Testis (tissue), 3 donors: ENCODE measurements around the gene MIA3. TPM values are rescaled to one million over a fixed set of nuclear protein-coding genes. Genes with fewer than 3 reads are reported as not detected.
A peak's percentile ranks its signal among the peaks of the same experiment; 100 is the strongest.

ENCODE experiments used
- DNase-seq: peaks from one replicate; pipeline ENCODE4 v3.0.0-alpha.2; 2019
- H3K27ac ChIP-seq, 2 donors: fragments of 200-600 bp; sonication (generic); one replicate each; pipeline ENCODE4 v1.5.1; 2019
- H3K27me3 ChIP-seq: fragments of 200-600 bp; sonication (generic); one replicate; pipeline ENCODE4 v1.5.1; 2019
- H3K36me3 ChIP-seq: fragments of 200-600 bp; sonication (generic); one replicate; pipeline ENCODE4 v1.5.1; 2017; ENCODE audit warnings: low read depth; ENCODE audit errors: missing control alignments
- H3K4me1 ChIP-seq: fragments of 200-600 bp; sonication (generic); one replicate; pipeline ENCODE4 v1.5.1; 2019
- H3K4me3 ChIP-seq, 2 donors: fragments of 200-600 bp; sonication (generic); one replicate each; pipeline ENCODE4 v1.5.1; 2017 to 2019
- H3K9me3 ChIP-seq: fragments of 200-600 bp; sonication (generic); one replicate; pipeline ENCODE4 v1.5.1; 2017
- CTCF ChIP-seq, 3 experiments: fragments of 450-650 bp in 2 of 3; fragments of 200-600 bp in 1 of 3; sonication (generic) in 1 of 3; IDR thresholded peaks; one replicate each; pipeline ENCODE4 v1.5.1; 2016 to 2019; ENCODE audit warnings: antibody characterized with exemption in 3 of 3, mild to moderate bottlenecking in 2 of 3, moderate library complexity in 1 of 3
- POLR2A ChIP-seq: fragments of 450-650 bp; IDR thresholded peaks from one replicate; pipeline ENCODE4 v1.6.1; 2017; ENCODE audit warnings: antibody characterized with exemption, mild to moderate bottlenecking, moderate library complexity
- WGBS, 2 donors: methylation state at CpG; one replicate each; pipeline ENCODE4 v1.1.5; 2018; 5-methylcytosine and 5-hydroxymethylcytosine counted together
- intact Hi-C: fragments of 100-400 bp; cut with DNase I; formaldehyde crosslinking; loops from one replicate; pipeline ENCODE4 v1.15.1; 2023; ENCODE audit warnings: low total_unique reads
- polyA plus RNA-seq: library from polyadenylated mRNA; stranded (reverse); fragments of 350-450 nt; fragmentation: Illumina TruSeq; extraction: RNeasy Lipid Tissue Mini Kit (QIAGEN cat#74804); gene quantifications from one replicate; pipeline ENCODE4 v1.2.3, GENCODE V29; 2014; ENCODE audit warnings: low read depth, low replicate concordance; ENCODE audit not compliant: insufficient read depth
- total RNA-seq, 2 donors: library from RNA; depleted of rRNA; stranded (reverse); fragments of >200 nt; gene quantifications; one replicate each; pipeline ENCODE4 v1.2.3, GENCODE V29; 2016

Gene MIA3
- total and polyA plus RNA-seq, 3 donors from 2014 or later: 77.8 to 92.1 (median 91.4) TPM

GRCh38 chr1:222634180-222635013 lies 16.5 kb downstream of the MIA3 start:
- H3K27ac ChIP-seq: no peak overlapping the region
- H3K36me3 ChIP-seq: no peaks in the 10 kb centered on the region
- DNase-seq: peak; percentile 90
- no peaks in the 10 kb centered on the region for H3K9me3 ChIP-seq
- 48 to 52% methylated on average over 7 of the region's 7 CpGs for WGBS, 2 donors
- no peaks in the 10 kb centered on the region for H3K4me1 ChIP-seq
- TF ChIP-seq POLR2A (no peak), CTCF (IDR thresholded peaks at IDR 0.05) (peak; percentile 84 to 94 (median 94))
- intact Hi-C loops: no loop called here
- no peaks in the 10 kb centered on the region for H3K27me3 ChIP-seq
- H3K4me3 ChIP-seq: no peak overlapping the region

DNA sequence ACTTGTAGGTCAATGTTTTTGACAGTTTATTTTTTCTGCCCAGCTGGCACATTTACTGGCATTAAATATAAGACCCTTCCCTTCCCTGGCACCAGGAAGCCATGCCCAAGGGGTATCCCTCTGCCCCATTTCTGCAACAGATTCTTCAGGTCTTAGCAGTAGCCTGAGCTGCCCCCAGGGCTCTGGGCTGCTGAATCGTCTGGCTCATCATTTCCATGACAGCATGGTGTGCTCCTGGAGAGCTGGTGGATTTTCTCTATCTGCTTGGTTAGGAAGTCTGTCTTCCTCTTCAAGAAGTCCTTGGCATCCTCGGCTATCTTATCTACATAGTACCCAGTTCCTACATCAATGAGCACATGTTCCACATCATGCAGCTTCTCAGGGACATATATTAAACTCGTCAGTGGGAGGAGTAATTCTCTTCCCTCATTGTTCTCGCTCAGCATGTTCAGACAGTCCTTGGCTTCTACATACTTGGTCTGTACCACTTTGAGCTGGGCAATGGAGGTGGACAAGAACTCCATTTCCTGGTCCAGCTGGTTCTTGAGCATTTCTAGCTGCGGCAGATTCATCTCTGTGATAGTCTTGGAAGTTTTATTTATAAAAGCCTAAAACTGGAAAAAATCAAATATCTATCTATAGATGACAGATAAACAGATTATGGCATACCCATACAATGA lies 23.5 kb downstream of the MIA3 start:
- H3K27ac ChIP-seq: no peak overlapping the region
- H3K9me3 ChIP-seq: no peaks in the 10 kb centered on the region
- H3K4me3 ChIP-seq: no peak overlapping the region
- no peaks in the 10 kb centered on the region for H3K36me3 ChIP-seq
- 50% methylated on average over 5 of the region's 5 CpGs for WGBS, 2 donors
- no peak for TF ChIP-seq CTCF (IDR thresholded peaks at IDR 0.05)
- no peak for TF ChIP-seq POLR2A
- DNase-seq: no peak
- H3K4me1 ChIP-seq: peaks cover 9% of the 10 kb centered on the region
- intact Hi-C loops: no loop called here
- H3K27me3 ChIP-seq: no peaks in the 10 kb centered on the region

- no peak for DNase-seq
- H3K4me1 ChIP-seq: peaks cover 9% of the 10 kb centered on the region
- H3K27me3 ChIP-seq: no peaks in the 10 kb centered on the region
- intact Hi-C loops: no loop called here
- no peak overlapping the region for H3K27ac ChIP-seq
- 72 to 75% methylated on average over 1 of the region's 1 CpG for WGBS, 2 donors
- H3K9me3 ChIP-seq: no peaks in the 10 kb centered on the region
- TF ChIP-seq CTCF (IDR thresholded peaks at IDR 0.05) (no peak), POLR2A (no peak)
- H3K4me3 ChIP-seq: no peak overlapping the region
- no peaks in the 10 kb centered on the region for H3K36me3 ChIP-seq
These were observed 24.6 kb downstream of the MIA3 start for GRCh38 chr1:222642468-222642867.

DNA sequence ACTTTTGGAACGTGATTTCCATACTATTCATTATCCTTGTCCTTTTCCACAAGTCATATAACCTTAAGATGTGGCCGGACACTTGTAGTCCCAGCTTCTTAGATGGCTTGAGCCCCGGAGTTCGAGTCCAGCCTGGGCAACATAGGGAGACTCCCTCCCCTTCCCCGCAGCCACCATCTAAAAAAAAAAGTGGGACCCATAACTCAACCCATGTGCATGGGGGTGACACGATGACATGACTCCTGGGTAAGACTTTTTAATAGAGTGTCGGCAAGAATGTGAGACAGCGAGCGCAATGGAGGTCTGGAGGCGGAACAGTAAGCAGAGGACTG lies 25.7 kb downstream of the MIA3 start:
- DNase-seq: no peak
- Histone ChIP-seq H3K27me3 (no peaks in the 10 kb centered on the region), H3K36me3 (no peaks in the 10 kb centered on the region), H3K4me1 (peaks cover 9% of the 10 kb centered on the region), H3K4me3 (peak overlapping the region; percentile 87 to 97), H3K27ac (peak overlapping the region; percentile 86 to 90), H3K9me3 (no peaks in the 10 kb centered on the region)
- intact Hi-C loops: no loop called here
- TF ChIP-seq CTCF (IDR thresholded peaks at IDR 0.05) (no peak), POLR2A (no peak)
- 4% methylated on average over 10 of the region's 10 CpGs for WGBS, 2 donors
